ENCODE results near the gene CEP44.

DNA sequence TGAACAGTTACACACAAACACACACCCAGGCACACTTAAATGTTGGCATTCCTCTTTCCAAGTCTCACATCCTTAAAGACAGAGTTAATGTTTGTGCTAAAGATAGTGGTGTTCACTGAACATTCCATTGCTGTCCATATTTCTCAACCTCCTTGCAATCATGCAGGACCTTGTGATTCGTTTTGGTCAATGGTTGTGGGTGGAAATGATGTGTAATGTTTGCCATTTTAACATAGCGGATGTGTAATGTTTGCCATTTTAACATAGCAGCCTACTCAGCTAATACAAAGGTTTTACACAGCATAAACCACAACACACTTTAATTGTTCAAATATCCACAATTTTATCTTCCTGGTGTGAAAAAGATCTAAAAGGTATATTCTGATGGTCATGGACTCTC, 93.9 kb downstream of the CEP44 start:
- TF ChIP-seq CTCF (IDR thresholded peaks at IDR 0.05) (no peak), POLR2A (IDR thresholded peaks at IDR 0.05) (no peak)

Data from Peyer's patch (tissue), 4 donors.